ENCODE results near the gene NEU2. TPM values are rescaled to one million over a fixed set of nuclear protein-coding genes. Genes with fewer than 3 reads are reported as not detected.
"Not testable (repeated sequence)": the region's sequence is repeated elsewhere in the genome, so short reads cannot be mapped to it uniquely, and the experiment has no call there.

The NEU2 gene
- total RNA-seq, 3 donors from 2014 or later, result not detected

DNA sequence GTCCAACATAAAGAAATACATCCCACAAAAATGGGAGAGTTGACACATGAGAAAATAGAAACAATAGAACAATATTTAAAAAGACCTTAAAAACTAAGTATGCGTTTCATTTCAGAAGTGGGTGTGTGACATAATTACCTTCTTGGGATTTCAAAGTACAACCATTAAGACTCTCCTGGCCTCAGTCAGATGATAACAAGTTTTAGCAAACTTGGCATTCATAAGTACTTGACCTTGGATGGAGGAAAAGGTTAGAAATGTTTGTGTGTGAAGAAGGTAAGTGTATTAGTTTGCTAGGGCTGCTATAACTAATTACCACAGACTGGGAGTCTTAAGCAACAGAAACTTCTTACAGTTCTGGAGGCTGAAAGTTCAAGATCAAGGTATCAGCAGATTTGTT, 14.5 kb upstream of the NEU2 start:
- DNase-seq, result no peak
- no peak overlapping the region for H3K4me3 ChIP-seq
- no peaks in the 10 kb centered on the region for H3K36me3 ChIP-seq (ENCODE audit: low read depth)
- peak; percentile 50 for ATAC-seq
- intact Hi-C loops (cut with DNase I, micrococcal nuclease), result loop anchor here in 1 of 2 donors (10.0 kb wide), 1 partner anchor 273 kb away; no protein-coding TSS in a partner anchor
- peaks cover 3% of the 10 kb centered on the region for H3K4me1 ChIP-seq (ENCODE audit: low read depth)
- TF ChIP-seq, protein P1, sequence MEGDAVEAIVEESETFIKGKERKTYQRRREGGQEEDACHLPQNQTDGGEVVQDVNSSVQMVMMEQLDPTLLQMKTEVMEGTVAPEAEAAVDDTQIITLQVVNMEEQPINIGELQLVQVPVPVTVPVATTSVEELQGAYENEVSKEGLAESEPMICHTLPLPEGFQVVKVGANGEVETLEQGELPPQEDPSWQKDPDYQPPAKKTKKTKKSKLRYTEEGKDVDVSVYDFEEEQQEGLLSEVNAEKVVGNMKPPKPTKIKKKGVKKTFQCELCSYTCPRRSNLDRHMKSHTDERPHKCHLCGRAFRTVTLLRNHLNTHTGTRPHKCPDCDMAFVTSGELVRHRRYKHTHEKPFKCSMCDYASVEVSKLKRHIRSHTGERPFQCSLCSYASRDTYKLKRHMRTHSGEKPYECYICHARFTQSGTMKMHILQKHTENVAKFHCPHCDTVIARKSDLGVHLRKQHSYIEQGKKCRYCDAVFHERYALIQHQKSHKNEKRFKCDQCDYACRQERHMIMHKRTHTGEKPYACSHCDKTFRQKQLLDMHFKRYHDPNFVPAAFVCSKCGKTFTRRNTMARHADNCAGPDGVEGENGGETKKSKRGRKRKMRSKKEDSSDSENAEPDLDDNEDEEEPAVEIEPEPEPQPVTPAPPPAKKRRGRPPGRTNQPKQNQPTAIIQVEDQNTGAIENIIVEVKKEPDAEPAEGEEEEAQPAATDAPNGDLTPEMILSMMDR (IDR thresholded peaks at IDR 0.05), result no peak
- H3K9me3 ChIP-seq, result peaks cover 2% of the 10 kb centered on the region

DNA sequence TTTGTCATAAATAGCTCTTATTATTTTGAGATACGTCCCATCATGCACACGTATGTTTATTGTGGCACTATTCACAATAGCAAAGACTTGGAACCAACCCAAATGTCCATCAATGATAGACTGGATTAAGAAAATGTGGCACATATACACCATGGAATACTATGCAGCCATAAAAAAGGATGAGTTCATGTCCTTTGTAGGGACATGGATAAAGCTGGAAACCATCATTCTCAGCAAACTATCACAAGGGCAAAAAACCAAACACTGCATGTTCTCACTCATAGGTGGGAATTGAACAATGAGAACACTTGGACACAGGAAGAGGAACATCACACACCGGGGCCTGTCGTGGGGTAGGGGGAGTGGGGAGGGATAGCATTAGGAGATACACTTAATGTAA, 12.9 kb upstream of the NEU2 start:
- not testable (repeated sequence) for DNase-seq; ATAC-seq; H3K36me3 ChIP-seq (ENCODE audit: low read depth); H3K4me1 ChIP-seq (ENCODE audit: low read depth); H3K4me3 ChIP-seq; H3K9me3 ChIP-seq
- intact Hi-C loops (cut with DNase I, micrococcal nuclease), result loop anchor here in 1 of 2 donors (10.0 kb wide), 1 partner anchor 275 kb away; no protein-coding TSS in a partner anchor

- DNase-seq, result no peak
- H3K9me3 ChIP-seq, result peaks cover 2% of the 10 kb centered on the region
- ATAC-seq, result no peak
- H3K36me3 ChIP-seq (ENCODE audit: low read depth), result no peaks in the 10 kb centered on the region
- no peaks in the 10 kb centered on the region for H3K4me1 ChIP-seq (ENCODE audit: low read depth)
- intact Hi-C loops (cut with DNase I, micrococcal nuclease), result no loop called here
- TF ChIP-seq, protein P1 (IDR thresholded peaks at IDR 0.05), result no peak
- H3K4me3 ChIP-seq, result no peak overlapping the region
These were observed 12.0 kb upstream of the NEU2 start for GRCh38 chr2:233020454-233020853.

- TF ChIP-seq, protein P1 (IDR thresholded peaks at IDR 0.05), result no peak
- Histone ChIP-seq H3K4me3 (no peak overlapping the region), H3K4me1 (ENCODE audit: low read depth) (no peaks in the 10 kb centered on the region), H3K9me3 (peaks cover 2% of the 10 kb centered on the region), H3K36me3 (ENCODE audit: low read depth) (no peaks in the 10 kb centered on the region)
- intact Hi-C loops (cut with DNase I, micrococcal nuclease), result no loop called here
- no peak for ATAC-seq
- no peak for DNase-seq
These were observed 10.7 kb upstream of the NEU2 start for GRCh38 chr2:233021771-233022170.

GRCh38 chr2:233022561-233022960, 9.9 kb upstream of the NEU2 start:
- Histone ChIP-seq H3K4me1 (ENCODE audit: low read depth) (no peaks in the 10 kb centered on the region), H3K4me3 (no peak overlapping the region), H3K9me3 (peaks cover 2% of the 10 kb centered on the region), H3K36me3 (ENCODE audit: low read depth) (no peaks in the 10 kb centered on the region)
- TF ChIP-seq, protein P1 (IDR thresholded peaks at IDR 0.05), result no peak
- intact Hi-C loops (cut with DNase I, micrococcal nuclease), result no loop called here
- DNase-seq (no peak), ATAC-seq (no peak)

DNA sequence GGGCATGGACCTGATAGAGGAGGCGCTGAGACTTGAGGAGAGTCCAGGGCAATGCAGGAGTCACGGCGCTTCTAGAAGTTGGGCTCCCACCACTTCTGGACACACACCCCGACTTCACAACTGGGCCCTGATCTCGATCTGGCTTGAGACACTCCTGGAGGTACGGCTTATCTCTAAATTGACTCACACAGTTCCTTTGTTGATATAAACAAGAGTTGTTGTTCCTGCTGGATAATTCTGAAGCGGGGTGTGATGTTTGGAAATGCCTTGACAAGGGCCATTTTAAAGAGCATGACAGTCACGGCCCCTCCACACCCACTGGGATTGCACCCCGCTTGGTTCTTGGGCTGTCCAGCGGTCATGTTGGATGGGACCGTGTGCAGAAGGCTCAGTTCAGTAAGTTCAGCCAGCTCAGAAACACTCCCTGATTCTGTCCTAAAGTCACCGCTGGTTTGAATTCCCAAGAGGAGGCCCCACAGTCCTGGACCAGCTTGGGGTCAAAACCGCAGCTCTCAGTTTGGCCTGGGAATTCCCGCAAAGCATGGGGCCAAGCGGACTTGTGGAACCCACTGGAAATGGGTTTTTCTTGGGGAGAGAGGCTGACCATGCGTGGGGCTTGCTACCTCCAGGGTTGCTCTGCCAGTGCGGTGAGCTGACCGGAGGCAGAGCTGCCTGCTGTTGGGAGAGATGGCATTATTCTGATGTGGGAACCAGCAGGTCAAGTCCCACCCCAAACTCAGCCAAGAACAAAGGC, 9.3 kb upstream of the NEU2 start:
- no peaks in the 10 kb centered on the region for H3K9me3 ChIP-seq
- TF ChIP-seq, protein P1 (IDR thresholded peaks at IDR 0.05), result no peak
- H3K36me3 ChIP-seq (ENCODE audit: low read depth), result no peaks in the 10 kb centered on the region
- no peaks in the 10 kb centered on the region for H3K4me1 ChIP-seq (ENCODE audit: low read depth)
- ATAC-seq, result no peak
- DNase-seq, result no peak
- H3K4me3 ChIP-seq, result no peak overlapping the region
- intact Hi-C loops (cut with DNase I, micrococcal nuclease), result no loop called here

All from mucosa of descending colon (tissue), 3 donors.